Neural progenitor cell (in vitro differentiated cells): Measurements from ENCODE around the gene CYP3A4.

Experiments used
- CTCF ChIP-seq: fragments of 200-600 bp; sonication (generic); IDR thresholded peaks from 2 replicates; pipeline ENCODE4 v1.5.1; 2017; ENCODE audit warnings: antibody characterized with exemption, mild to moderate bottlenecking
- EZH2 ChIP-seq: fragments of 200-600 bp; sonication (generic); IDR thresholded peaks from 2 replicates; pipeline ENCODE4 v1.6.1; 2017; ENCODE audit warnings: antibody characterized with exemption, mild to moderate bottlenecking, moderate library complexity
- EZH2phosphoT487 ChIP-seq: fragments of 200-600 bp; sonication (generic); IDR thresholded peaks from 2 replicates; pipeline ENCODE4 v1.6.1; 2017; ENCODE audit warnings: antibody characterized with exemption

DNA sequence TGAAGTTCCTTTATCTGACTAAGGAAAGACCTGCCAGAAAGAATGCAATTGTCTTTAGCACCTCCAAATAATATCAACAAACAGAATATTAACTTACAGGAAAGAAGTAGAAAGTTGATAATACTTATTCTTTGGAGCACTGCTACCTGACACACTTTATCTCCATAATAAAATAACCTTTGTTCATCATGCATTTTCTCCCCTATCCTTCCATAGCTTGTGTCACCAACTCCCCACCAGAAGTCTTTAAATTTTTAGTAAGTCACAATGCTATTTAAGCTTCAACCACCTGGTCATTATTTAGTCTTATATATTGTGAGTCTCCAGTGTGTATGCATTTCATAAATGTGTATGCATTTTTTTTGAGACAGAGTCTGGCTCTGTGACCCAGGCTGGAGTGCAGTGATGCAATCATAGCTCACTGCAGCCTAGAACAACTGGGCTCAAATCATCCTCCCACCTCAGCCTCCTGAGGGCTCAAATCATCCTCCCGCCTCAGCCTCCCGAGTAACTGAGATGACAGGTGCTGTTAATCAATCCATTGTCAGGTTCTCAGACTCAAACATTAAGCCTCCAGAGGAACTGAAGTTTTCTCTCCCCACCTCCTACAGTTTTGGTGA is 36.5 kb upstream of the CYP3A4 start:
- TF ChIP-seq CTCF (no peak), EZH2 (no peak), EZH2phosphoT487 (no peak)
